OCI-LY1 (cell line): ENCODE results near the gene INPP5K.

Source experiments
- CTCF ChIP-seq: fragments of 200-600 bp; sonication (generic), shearing (Covaris generic); IDR thresholded peaks from 2 replicates; pipeline ENCODE4 v1.5.1; 2017; ENCODE audit warnings: mild to moderate bottlenecking, antibody characterized with exemption, low read length, moderate library complexity, mixed read lengths
- EZH2 ChIP-seq: fragments of 200-600 bp; sonication (generic), shearing (Covaris generic); IDR thresholded peaks from 2 replicates; pipeline ENCODE4 v1.8.0; 2017; ENCODE audit warnings: borderline replicate concordance, mixed run types, mild to moderate bottlenecking, antibody characterized with exemption, low read length, moderate library complexity, mixed read lengths

GRCh38 chr17:1482680-1483079, 33.7 kb downstream of the INPP5K start:
- TF ChIP-seq CTCF (no peak), EZH2 (no peak)
